ENCODE data around the gene VSIG10L2. TPM values are rescaled to one million over a fixed set of nuclear protein-coding genes. Genes with fewer than 3 reads are reported as not detected.

The VSIG10L2 gene
- total RNA-seq, 4 donors from 2014 or later, result not detected

DNA sequence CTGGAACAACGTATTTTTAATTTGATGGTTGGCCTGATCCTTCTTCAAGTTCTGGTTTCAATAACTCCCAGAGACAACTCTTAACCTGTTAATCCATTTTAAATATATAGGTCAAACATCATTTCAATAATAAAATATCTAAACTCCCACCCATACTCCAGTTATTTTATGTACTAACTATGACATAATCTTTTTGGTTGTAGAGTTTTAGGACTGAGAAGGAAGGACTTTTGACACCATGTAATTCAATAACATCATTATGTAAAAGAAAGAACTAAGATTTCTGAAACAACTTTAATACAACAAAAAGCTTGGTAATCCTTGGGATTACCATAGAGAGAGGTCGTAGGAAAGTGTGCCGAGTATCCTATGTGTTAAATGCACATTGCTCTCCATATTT is 31.5 kb downstream of the VSIG10L2 start:
- TF ChIP-seq, protein P1, sequence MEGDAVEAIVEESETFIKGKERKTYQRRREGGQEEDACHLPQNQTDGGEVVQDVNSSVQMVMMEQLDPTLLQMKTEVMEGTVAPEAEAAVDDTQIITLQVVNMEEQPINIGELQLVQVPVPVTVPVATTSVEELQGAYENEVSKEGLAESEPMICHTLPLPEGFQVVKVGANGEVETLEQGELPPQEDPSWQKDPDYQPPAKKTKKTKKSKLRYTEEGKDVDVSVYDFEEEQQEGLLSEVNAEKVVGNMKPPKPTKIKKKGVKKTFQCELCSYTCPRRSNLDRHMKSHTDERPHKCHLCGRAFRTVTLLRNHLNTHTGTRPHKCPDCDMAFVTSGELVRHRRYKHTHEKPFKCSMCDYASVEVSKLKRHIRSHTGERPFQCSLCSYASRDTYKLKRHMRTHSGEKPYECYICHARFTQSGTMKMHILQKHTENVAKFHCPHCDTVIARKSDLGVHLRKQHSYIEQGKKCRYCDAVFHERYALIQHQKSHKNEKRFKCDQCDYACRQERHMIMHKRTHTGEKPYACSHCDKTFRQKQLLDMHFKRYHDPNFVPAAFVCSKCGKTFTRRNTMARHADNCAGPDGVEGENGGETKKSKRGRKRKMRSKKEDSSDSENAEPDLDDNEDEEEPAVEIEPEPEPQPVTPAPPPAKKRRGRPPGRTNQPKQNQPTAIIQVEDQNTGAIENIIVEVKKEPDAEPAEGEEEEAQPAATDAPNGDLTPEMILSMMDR (IDR thresholded peaks at IDR 0.05), result no peak
- no peak for TF ChIP-seq POLR2A (IDR thresholded peaks at IDR 0.05)
- Histone ChIP-seq H3K4me3 (replicated peaks in 1 of 3) (no peak overlapping the region), H3K27me3 (no peaks in the 10 kb centered on the region), H3K27ac (no peak overlapping the region), H3K36me3 (peaks cover 0 to 7% of the 10 kb centered on the region in 2 donors), H3K9me3 (no peaks in the 10 kb centered on the region), H3K4me1 (peaks cover 0 to 10% of the 10 kb centered on the region in 2 donors)
- intact Hi-C loops (cut with DNase I), result no loop called here
- DNase-seq, result no peak
- 72 to 79% methylated on average over 3 of the region's 3 CpGs for WGBS, 2 donors

DNA sequence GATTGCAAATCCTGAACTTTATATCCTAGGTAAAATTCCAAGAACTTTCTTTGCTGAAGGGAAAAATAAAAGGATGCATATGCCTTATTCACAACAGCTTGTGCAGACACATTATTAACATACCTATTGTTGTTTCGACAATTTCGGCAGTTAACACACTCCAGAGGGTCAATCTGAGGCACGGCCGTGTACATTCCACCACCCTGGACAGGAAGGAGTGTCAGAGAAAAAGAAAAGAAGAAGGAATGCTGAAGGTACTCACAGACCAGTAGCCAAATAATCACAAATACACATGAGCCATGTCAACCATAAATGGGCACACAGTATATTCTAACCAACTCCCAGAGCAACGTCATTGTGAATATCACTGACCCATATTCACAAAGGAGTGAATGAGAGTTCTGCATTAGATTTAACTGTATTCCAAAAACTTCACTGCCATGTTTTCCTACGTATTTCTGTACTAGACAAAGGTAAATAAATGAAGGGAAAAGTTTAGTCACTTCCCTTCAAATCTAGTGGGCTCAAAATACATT is 32.4 kb downstream of the VSIG10L2 start:
- H3K36me3 ChIP-seq, result peaks cover 4 to 12% of the 10 kb centered on the region in 2 donors
- WGBS, 2 donors, result 79 to 91% methylated on average over 6 of the region's 6 CpGs
- TF ChIP-seq, protein P1 (IDR thresholded peaks at IDR 0.05), result no peak
- TF ChIP-seq POLR2A (IDR thresholded peaks at IDR 0.05), result no peak
- H3K4me1 ChIP-seq, result peaks cover 0 to 10% of the 10 kb centered on the region in 2 donors
- intact Hi-C loops (cut with DNase I), result no loop called here
- DNase-seq, result no peak
- H3K27ac ChIP-seq, result no peak overlapping the region
- H3K9me3 ChIP-seq, result no peaks in the 10 kb centered on the region
- no peaks in the 10 kb centered on the region for H3K27me3 ChIP-seq
- no peak overlapping the region for H3K4me3 ChIP-seq (replicated peaks in 1 of 3)

GRCh38 chr11:125978778-125979407 is 33.0 kb downstream of the VSIG10L2 start:
- no peak for DNase-seq
- TF ChIP-seq POLR2A (IDR thresholded peaks at IDR 0.05), result no peak
- TF ChIP-seq, protein P1 (IDR thresholded peaks at IDR 0.05), result no peak
- intact Hi-C loops (cut with DNase I), result no loop called here
- no peaks in the 10 kb centered on the region for H3K27me3 ChIP-seq
- H3K4me3 ChIP-seq (replicated peaks in 1 of 3), result no peak overlapping the region
- H3K4me1 ChIP-seq, result peaks cover 0 to 10% of the 10 kb centered on the region in 2 donors
- H3K9me3 ChIP-seq, result no peaks in the 10 kb centered on the region
- H3K27ac ChIP-seq, result no peak overlapping the region
- 83% methylated on average over 3 of the region's 3 CpGs for WGBS, 2 donors
- peaks cover 10 to 19% of the 10 kb centered on the region in 2 donors for H3K36me3 ChIP-seq

GRCh38 chr11:125979511-125979910 is 33.7 kb downstream of the VSIG10L2 start:
- intact Hi-C loops (cut with DNase I), result no loop called here

GRCh38 chr11:125980436-125980835 is 34.6 kb downstream of the VSIG10L2 start:
- no peaks in the 10 kb centered on the region for H3K9me3 ChIP-seq
- peaks cover 10 to 19% of the 10 kb centered on the region in 2 donors for H3K36me3 ChIP-seq
- no peak for TF ChIP-seq POLR2A (IDR thresholded peaks at IDR 0.05)
- TF ChIP-seq, protein P1 (IDR thresholded peaks at IDR 0.05), result no peak
- intact Hi-C loops (cut with DNase I), result no loop called here
- H3K27me3 ChIP-seq, result no peaks in the 10 kb centered on the region
- no peak overlapping the region for H3K27ac ChIP-seq
- 88 to 94% methylated on average over 8 of the region's 8 CpGs for WGBS, 2 donors
- no peak for DNase-seq
- H3K4me1 ChIP-seq, result peaks cover 0 to 8% of the 10 kb centered on the region in 2 donors
- no peak overlapping the region for H3K4me3 ChIP-seq (replicated peaks in 1 of 3)

More at GRCh38 chr11:125979511-125979910, 33.7 kb downstream of the VSIG10L2 start:
- WGBS, 2 donors, result 92 to 93% methylated on average over 3 of the region's 3 CpGs
- Histone ChIP-seq H3K36me3 (peaks cover 10 to 19% of the 10 kb centered on the region in 2 donors), H3K27me3 (no peaks in the 10 kb centered on the region), H3K4me1 (peaks cover 0 to 10% of the 10 kb centered on the region in 2 donors), H3K27ac (no peak overlapping the region), H3K9me3 (no peaks in the 10 kb centered on the region), H3K4me3 (replicated peaks in 1 of 3) (no peak overlapping the region)
- TF ChIP-seq, protein P1 (IDR thresholded peaks at IDR 0.05), result no peak
- TF ChIP-seq POLR2A (IDR thresholded peaks at IDR 0.05), result no peak
- DNase-seq, result no peak
